SK-N-SH treated with all-trans-retinoic acid at 6 μM for 48 hours (cell line): ENCODE measurements around the gene MLPH.

Experiments
- ARNTL ChIP-seq: fragments of 450-650 bp; formaldehyde crosslinking; IDR thresholded peaks from 2 replicates; pipeline ENCODE4 v1.5.0; 2020; ENCODE audit warnings: low read depth, mild to moderate bottlenecking, moderate library complexity, borderline replicate concordance
- RARB ChIP-seq: fragments of 250-450 bp; sonication (Bioruptor Pico); IDR thresholded peaks from 2 replicates; pipeline ENCODE4 v1.8.0; 2021; ENCODE audit warnings: mild to moderate bottlenecking, moderate library complexity
- SNAI2 ChIP-seq: fragments of 250-450 bp; sonication (Bioruptor Pico); IDR thresholded peaks from 2 replicates; pipeline ENCODE4 v1.5.0; 2020; ENCODE audit warnings: mild to moderate bottlenecking, moderate library complexity
- TCF4 ChIP-seq: fragments of 250-450 bp; sonication (Bioruptor Pico); IDR thresholded peaks from 2 replicates; pipeline ENCODE4 v1.8.0; 2021; ENCODE audit warnings: mild to moderate bottlenecking, moderate library complexity, borderline replicate concordance
- TOX ChIP-seq: fragments of 250-450 bp; sonication (Bioruptor Pico); IDR thresholded peaks from 2 replicates; pipeline ENCODE4 v1.8.0; 2021; ENCODE audit warnings: mild to moderate bottlenecking, moderate library complexity, borderline replicate concordance
- ZFP30 ChIP-seq: fragments of 450-650 bp; formaldehyde crosslinking; IDR thresholded peaks from 2 replicates; pipeline ENCODE4 v1.5.0; 2022; ENCODE audit warnings: mild to moderate bottlenecking, moderate library complexity
- ZNF565 ChIP-seq: fragments of 450-650 bp; formaldehyde crosslinking; conservative IDR thresholded peaks from 2 replicates; pipeline ENCODE4 v1.5.0; 2020; ENCODE audit warnings: low read depth, mild to moderate bottlenecking, moderate library complexity
- ZNF8 ChIP-seq: fragments of 450-650 bp; formaldehyde crosslinking; IDR thresholded peaks from 2 replicates; pipeline ENCODE4 v1.5.0; 2020; ENCODE audit warnings: mild to moderate bottlenecking, moderate library complexity
- TF ChIP-seq, protein P1 (sequence below): fragments of 250-450 bp; sonication (Bioruptor Pico); IDR thresholded peaks from 2 replicates; pipeline ENCODE4 v1.8.0; 2020; ENCODE audit warnings: mild to moderate bottlenecking, moderate library complexity, borderline replicate concordance

DNA sequence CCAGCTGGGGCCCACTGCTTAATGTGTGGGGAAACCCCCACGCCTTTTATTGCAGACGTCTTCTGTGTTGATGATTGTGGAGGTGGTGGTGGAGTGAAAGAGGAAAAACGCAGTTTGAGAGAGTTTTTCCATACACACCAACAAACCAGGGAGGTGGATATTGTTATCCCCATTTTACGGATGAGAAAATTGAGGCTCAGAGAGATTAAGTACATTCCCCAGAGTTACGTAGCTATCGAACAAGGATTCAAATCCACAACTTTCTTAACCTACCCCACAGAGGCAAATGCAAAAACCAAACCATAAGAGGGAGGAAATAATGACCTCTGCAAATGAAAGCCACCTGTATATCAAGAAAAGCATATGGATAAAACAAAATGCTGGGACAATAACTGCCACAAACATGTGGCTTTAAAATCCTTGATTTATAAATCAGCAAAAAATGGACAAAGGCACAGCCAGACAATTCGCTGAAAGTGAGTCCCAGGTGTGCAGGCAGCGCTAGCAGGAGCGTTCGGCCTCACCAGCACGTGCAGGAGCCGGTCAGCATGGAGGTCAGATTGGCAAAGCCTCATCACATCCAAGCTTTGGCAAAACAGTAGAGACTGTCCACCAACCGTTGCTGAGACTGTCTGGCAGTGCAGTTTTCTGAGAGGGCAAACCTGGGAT, 116.1 kb downstream of the MLPH start:
- TF ChIP-seq ZFP30 (CRISPR knock-in tag) (no peak), ZNF8 (CRISPR knock-in tag) (no peak), SNAI2 (CRISPR knock-in tag) (no peak), ZNF565 (CRISPR knock-in tag) (no peak), ARNTL (CRISPR knock-in tag) (no peak), RARB (CRISPR knock-in tag) (no peak), TCF4 (CRISPR knock-in tag) (no peak), TOX (CRISPR knock-in tag) (no peak)
- TF ChIP-seq, protein P1, sequence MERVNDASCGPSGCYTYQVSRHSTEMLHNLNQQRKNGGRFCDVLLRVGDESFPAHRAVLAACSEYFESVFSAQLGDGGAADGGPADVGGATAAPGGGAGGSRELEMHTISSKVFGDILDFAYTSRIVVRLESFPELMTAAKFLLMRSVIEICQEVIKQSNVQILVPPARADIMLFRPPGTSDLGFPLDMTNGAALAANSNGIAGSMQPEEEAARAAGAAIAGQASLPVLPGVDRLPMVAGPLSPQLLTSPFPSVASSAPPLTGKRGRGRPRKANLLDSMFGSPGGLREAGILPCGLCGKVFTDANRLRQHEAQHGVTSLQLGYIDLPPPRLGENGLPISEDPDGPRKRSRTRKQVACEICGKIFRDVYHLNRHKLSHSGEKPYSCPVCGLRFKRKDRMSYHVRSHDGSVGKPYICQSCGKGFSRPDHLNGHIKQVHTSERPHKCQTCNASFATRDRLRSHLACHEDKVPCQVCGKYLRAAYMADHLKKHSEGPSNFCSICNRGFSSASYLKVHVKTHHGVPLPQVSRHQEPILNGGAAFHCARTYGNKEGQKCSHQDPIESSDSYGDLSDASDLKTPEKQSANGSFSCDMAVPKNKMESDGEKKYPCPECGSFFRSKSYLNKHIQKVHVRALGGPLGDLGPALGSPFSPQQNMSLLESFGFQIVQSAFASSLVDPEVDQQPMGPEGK (CRISPR knock-in tag): no peak
